Muscle layer of duodenum (tissue), 2 donors: ENCODE measurements around the gene MYBPC1.
"Not testable (repeated sequence)": the region's sequence is repeated elsewhere in the genome, so short reads cannot be mapped to it uniquely, and the experiment has no call there.

Experiments
- H3K27ac ChIP-seq: one replicate; pipeline ENCODE4 v1.7.0; 2013; ENCODE audit warnings: mild to moderate bottlenecking, low read length
- H3K27me3 ChIP-seq: one replicate; pipeline ENCODE4 v1.7.0; 2013; ENCODE audit warnings: low read depth, mild to moderate bottlenecking, control low read depth, low read length
- H3K36me3 ChIP-seq, 2 donors: one replicate each; pipeline ENCODE4 v1.7.0; 2013; ENCODE audit warnings: low read length in 2 of 2, control low read depth in 1 of 2, mild to moderate bottlenecking in 1 of 2; ENCODE audit not compliant: insufficient read depth in 2 of 2, control insufficient read depth in 1 of 2
- H3K4me1 ChIP-seq, 2 donors: one replicate each; pipeline ENCODE4 v1.7.0; 2013; ENCODE audit warnings: low read length in 2 of 2, mild to moderate bottlenecking in 2 of 2, control low read depth in 1 of 2, moderate library complexity in 1 of 2; ENCODE audit not compliant: insufficient read depth in 2 of 2, control insufficient read depth in 1 of 2
- H3K4me3 ChIP-seq, 2 donors: one replicate each; pipeline ENCODE4 v1.7.0; 2013; ENCODE audit warnings: low read length in 2 of 2, low read depth in 1 of 2, mild to moderate bottlenecking in 1 of 2
- H3K9me3 ChIP-seq, 2 donors: one replicate each; pipeline ENCODE4 v1.7.0; 2013; ENCODE audit warnings: low read length in 2 of 2, control low read depth in 1 of 2, mild to moderate bottlenecking in 1 of 2; ENCODE audit not compliant: control insufficient read depth in 1 of 2
- donor health status: healthy.

The MYBPC1 gene

GRCh38 chr12:101678081-101678480 is 83.3 kb downstream of the MYBPC1 start:
- H3K36me3 ChIP-seq: no peaks in the 10 kb centered on the region
- H3K4me3 ChIP-seq: no peak overlapping the region
- H3K4me1 ChIP-seq: no peaks in the 10 kb centered on the region
- no peak overlapping the region for H3K27ac ChIP-seq
- H3K27me3 ChIP-seq: no peaks in the 10 kb centered on the region
- H3K9me3 ChIP-seq: no peaks in the 10 kb centered on the region

- H3K9me3 ChIP-seq: no peaks in the 10 kb centered on the region
- no peaks in the 10 kb centered on the region for H3K27me3 ChIP-seq
- H3K27ac ChIP-seq: no peak overlapping the region
- H3K36me3 ChIP-seq: no peaks in the 10 kb centered on the region
- no peak overlapping the region for H3K4me3 ChIP-seq
- no peaks in the 10 kb centered on the region for H3K4me1 ChIP-seq
These were observed 85.5 kb downstream of the MYBPC1 start for GRCh38 chr12:101680240-101680639.

- H3K27ac ChIP-seq: no peak overlapping the region
- no peaks in the 10 kb centered on the region for H3K36me3 ChIP-seq
- no peaks in the 10 kb centered on the region for H3K27me3 ChIP-seq
- H3K9me3 ChIP-seq: no peaks in the 10 kb centered on the region
- no peaks in the 10 kb centered on the region for H3K4me1 ChIP-seq
- no peak overlapping the region for H3K4me3 ChIP-seq
These were observed 85.9 kb downstream of the MYBPC1 start for GRCh38 chr12:101680647-101681046.

- not testable (repeated sequence) for H3K27ac ChIP-seq, H3K9me3 ChIP-seq, H3K4me3 ChIP-seq, H3K27me3 ChIP-seq, H3K4me1 ChIP-seq, H3K36me3 ChIP-seq
These were observed 86.9 kb downstream of the MYBPC1 start for GRCh38 chr12:101681627-101682026.

- H3K36me3 ChIP-seq: no peaks in the 10 kb centered on the region
- H3K27ac ChIP-seq: no peak overlapping the region
- H3K27me3 ChIP-seq: no peaks in the 10 kb centered on the region
- H3K4me3 ChIP-seq: no peak overlapping the region
- H3K4me1 ChIP-seq: no peaks in the 10 kb centered on the region
- no peaks in the 10 kb centered on the region for H3K9me3 ChIP-seq
These were observed 90.3 kb downstream of the MYBPC1 start for GRCh38 chr12:101685092-101685491.

GRCh38 chr12:101686176-101686575 is 91.4 kb downstream of the MYBPC1 start:
- Histone ChIP-seq H3K36me3 (no peaks in the 10 kb centered on the region), H3K27me3 (no peaks in the 10 kb centered on the region)

GRCh38 chr12:101690544-101691098 is 95.8 kb downstream of the MYBPC1 start:
- Histone ChIP-seq H3K27me3 (no peaks in the 10 kb centered on the region), H3K4me3 (no peak overlapping the region), H3K27ac (no peak overlapping the region), H3K9me3 (no peaks in the 10 kb centered on the region), H3K36me3 (no peaks in the 10 kb centered on the region), H3K4me1 (no peaks in the 10 kb centered on the region)

More at GRCh38 chr12:101686176-101686575, 91.4 kb downstream of the MYBPC1 start:
- no peaks in the 10 kb centered on the region for H3K9me3 ChIP-seq
- H3K4me1 ChIP-seq: no peaks in the 10 kb centered on the region
- no peak overlapping the region for H3K27ac ChIP-seq
- no peak overlapping the region for H3K4me3 ChIP-seq

- Histone ChIP-seq H3K4me1 (peaks cover 0 to 6% of the 10 kb centered on the region in 2 donors), H3K4me3 (no peak overlapping the region), H3K27me3 (no peaks in the 10 kb centered on the region), H3K36me3 (no peaks in the 10 kb centered on the region), H3K9me3 (no peaks in the 10 kb centered on the region), H3K27ac (no peak overlapping the region)
These were observed 96.8 kb downstream of the MYBPC1 start for GRCh38 chr12:101691503-101692096.

- Histone ChIP-seq H3K4me3 (no peak overlapping the region), H3K36me3 (no peaks in the 10 kb centered on the region), H3K27ac (no peak overlapping the region), H3K4me1 (peaks cover 0 to 8% of the 10 kb centered on the region in 2 donors), H3K9me3 (no peaks in the 10 kb centered on the region), H3K27me3 (no peaks in the 10 kb centered on the region)
These were observed 99.6 kb downstream of the MYBPC1 start for GRCh38 chr12:101694297-101694848.

GRCh38 chr12:101694986-101695385 is 100.2 kb downstream of the MYBPC1 start:
- peaks cover 0 to 14% of the 10 kb centered on the region in 2 donors for H3K4me1 ChIP-seq
- H3K27ac ChIP-seq: no peak overlapping the region
- no peaks in the 10 kb centered on the region for H3K36me3 ChIP-seq
- no peak overlapping the region for H3K4me3 ChIP-seq
- no peaks in the 10 kb centered on the region for H3K9me3 ChIP-seq
- no peaks in the 10 kb centered on the region for H3K27me3 ChIP-seq

- Histone ChIP-seq H3K4me3 (no peak overlapping the region), H3K27me3 (no peaks in the 10 kb centered on the region), H3K36me3 (no peaks in the 10 kb centered on the region), H3K27ac (peak overlapping the region; percentile 61), H3K4me1 (peaks cover 1 to 21% of the 10 kb centered on the region in 2 donors), H3K9me3 (no peaks in the 10 kb centered on the region)
These were observed 100.9 kb downstream of the MYBPC1 start for GRCh38 chr12:101695706-101696105.
